Measurements from ENCODE around the gene NAALADL2. TPM values are rescaled to one million over a fixed set of nuclear protein-coding genes. Genes with fewer than 3 reads are reported as not detected.

NAALADL2 gene
- total RNA-seq, 2 experiments from 2014 or later = not detected

DNA sequence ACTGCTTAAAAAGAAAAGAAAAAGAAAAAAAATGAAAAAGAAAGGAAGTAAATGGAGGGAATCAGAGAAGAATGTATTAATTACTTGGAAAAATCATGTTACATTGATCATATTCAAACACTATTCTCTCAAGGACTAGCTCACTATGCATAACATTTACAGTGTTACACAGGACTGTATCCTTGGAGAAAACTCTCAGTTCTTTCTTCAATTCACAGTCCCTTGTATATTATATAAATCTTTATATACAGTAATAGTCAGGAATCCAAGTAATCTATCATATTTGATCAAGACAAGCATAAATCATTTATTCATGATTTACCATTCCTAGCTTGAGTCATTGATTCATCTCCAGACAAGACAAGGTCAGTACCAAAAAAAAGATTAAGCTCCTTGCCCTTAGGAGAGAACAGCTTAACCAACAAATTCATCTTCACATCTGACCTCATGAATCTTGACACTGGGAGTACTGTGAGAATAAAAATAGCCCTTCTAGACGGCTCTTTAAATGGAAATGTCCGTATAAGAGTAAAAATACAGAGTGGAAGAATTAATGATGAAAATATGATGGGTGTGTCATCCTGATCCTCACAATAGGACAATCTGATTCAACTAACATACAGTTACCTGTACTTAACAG lies 980.4 kb downstream of the NAALADL2 start:
- CTCF ChIA-PET = no interaction called here
- no peak overlapping the region for H3K4me3 Mint-ChIP-seq

GRCh38 chr3:175851541-175851940 lies 992.4 kb downstream of the NAALADL2 start:
- Mint-ChIP-seq H3K4me3 (no peak overlapping the region), H3K27me3 (no peaks in the 10 kb centered on the region), H3K4me1 (no peaks in the 10 kb centered on the region), H3K36me3 (ENCODE audit: low read depth) (no peaks in the 10 kb centered on the region), H3K27ac (no peak overlapping the region), H3K9me3 (no peaks in the 10 kb centered on the region)
- CTCF ChIA-PET = no interaction called here
- DNase-seq = no peak
- POLR2A ChIA-PET = no interaction called here

More for the DNA sequence above, 980.4 kb downstream of the NAALADL2 start:
- Mint-ChIP-seq H3K4me1 (no peaks in the 10 kb centered on the region), H3K27me3 (no peaks in the 10 kb centered on the region), H3K36me3 (ENCODE audit: low read depth) (no peaks in the 10 kb centered on the region), H3K9me3 (peaks cover 3% of the 10 kb centered on the region), H3K27ac (no peak overlapping the region)
- DNase-seq = no peak
- POLR2A ChIA-PET = no interaction called here

GRCh38 chr3:175852560-175852959 lies 993.4 kb downstream of the NAALADL2 start:
- no peaks in the 10 kb centered on the region for H3K4me1 Mint-ChIP-seq
- no peaks in the 10 kb centered on the region for H3K27me3 Mint-ChIP-seq
- no peaks in the 10 kb centered on the region for H3K36me3 Mint-ChIP-seq (ENCODE audit: low read depth)
- no peak overlapping the region for H3K4me3 Mint-ChIP-seq
- H3K9me3 Mint-ChIP-seq = no peaks in the 10 kb centered on the region
- ChIA-PET CTCF (no interaction called here), POLR2A (no interaction called here)
- H3K27ac Mint-ChIP-seq = no peak overlapping the region
- DNase-seq = no peak

DNA sequence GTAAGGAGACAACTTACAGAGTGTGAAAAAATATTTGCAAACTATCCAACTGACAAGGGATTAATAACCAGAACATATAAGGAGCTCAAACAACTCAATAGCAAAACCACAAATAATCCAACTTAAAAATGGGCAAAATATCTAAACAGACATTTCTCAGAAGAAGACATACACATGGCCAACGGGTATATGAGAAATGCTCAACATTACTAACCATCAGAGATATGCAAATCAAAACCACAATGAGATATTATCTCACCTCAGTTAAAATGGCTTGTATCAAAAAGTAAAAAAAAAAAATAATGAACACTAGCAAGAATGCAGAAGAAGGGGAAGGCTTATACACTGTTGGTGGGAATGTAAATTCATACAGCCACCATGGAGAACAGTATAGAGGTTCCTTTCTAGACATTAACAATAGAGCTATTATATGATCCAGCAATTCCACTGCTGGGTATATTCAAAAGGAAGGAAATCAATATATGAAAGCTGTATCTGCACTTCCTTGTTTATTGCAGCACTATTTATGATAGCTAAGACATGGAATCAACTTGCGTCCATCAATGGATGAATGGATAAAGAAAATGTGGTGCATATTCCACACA lies 998.6 kb downstream of the NAALADL2 start:
- H3K4me1 Mint-ChIP-seq = no peaks in the 10 kb centered on the region
- ChIA-PET CTCF (interaction anchor here (0.6 kb wide), 1 partner anchor 606 kb away, joined by 8 read pairs; no protein-coding TSS in a partner anchor), POLR2A (no interaction called here)
- H3K27ac Mint-ChIP-seq = no peak overlapping the region
- no peak overlapping the region for H3K4me3 Mint-ChIP-seq
- H3K9me3 Mint-ChIP-seq = no peaks in the 10 kb centered on the region
- H3K36me3 Mint-ChIP-seq (ENCODE audit: low read depth) = no peaks in the 10 kb centered on the region
- no peaks in the 10 kb centered on the region for H3K27me3 Mint-ChIP-seq
- DNase-seq = no peak

Small RNA genes lying within 50 kb of the gene (microRNA-seq; reads per million reads assigned to microRNA genes)
- not detected for gene MIR4789 (ENCODE audit: borderline microRNAs expressed, borderline replicate concordance)
